ENCODE results near the gene MRPL22.
"Not testable (repeated sequence)": the region's sequence is repeated elsewhere in the genome, so short reads cannot be mapped to it uniquely, and the experiment has no call there.

The MRPL22 gene

GRCh38 chr5:154962494-154962893, 21.6 kb downstream of the MRPL22 start:
- DNase-seq, result no peak
- TF ChIP-seq POLR2A (IDR thresholded peaks at IDR 0.05; ENCODE audit: low read length), result no peak
- TF ChIP-seq GATA1 (IDR thresholded peaks at IDR 0.05; ENCODE audit: low read depth, low read length), result no peak

- TF ChIP-seq POLR2A (IDR thresholded peaks at IDR 0.05; ENCODE audit: low read length), result no peak
These were observed 25.4 kb downstream of the MRPL22 start for GRCh38 chr5:154966081-154966841.

GRCh38 chr5:154966874-154967273, 26.0 kb downstream of the MRPL22 start:
- DNase-seq, result no peak
- TF ChIP-seq GATA1 (IDR thresholded peaks at IDR 0.05; ENCODE audit: low read depth, low read length) (no peak), POLR2A (IDR thresholded peaks at IDR 0.05; ENCODE audit: low read length) (no peak)

More at GRCh38 chr5:154966081-154966841, 25.4 kb downstream of the MRPL22 start:
- no peak for DNase-seq

- TF ChIP-seq GATA1 (IDR thresholded peaks at IDR 0.05; ENCODE audit: low read depth, low read length), result no peak
- DNase-seq, result peak; percentile 5 to 18
These were observed 26.6 kb downstream of the MRPL22 start for GRCh38 chr5:154967421-154968024.

- peak; percentile 44 to 70 for DNase-seq
These were observed 28.1 kb downstream of the MRPL22 start for GRCh38 chr5:154968953-154969352.

GRCh38 chr5:154970759-154971158, 29.9 kb downstream of the MRPL22 start:
- TF ChIP-seq POLR2A (IDR thresholded peaks at IDR 0.05; ENCODE audit: low read length) (no peak), GATA1 (IDR thresholded peaks at IDR 0.05; ENCODE audit: low read depth, low read length) (no peak)
- no peak for DNase-seq

More at GRCh38 chr5:154968953-154969352, 28.1 kb downstream of the MRPL22 start:
- TF ChIP-seq POLR2A (IDR thresholded peaks at IDR 0.05; ENCODE audit: low read length), result no peak
- no peak for TF ChIP-seq GATA1 (IDR thresholded peaks at IDR 0.05; ENCODE audit: low read depth, low read length)

GRCh38 chr5:154971501-154971900, 30.6 kb downstream of the MRPL22 start:
- DNase-seq, result no peak
- no peak for TF ChIP-seq POLR2A (IDR thresholded peaks at IDR 0.05; ENCODE audit: low read length)
- no peak for TF ChIP-seq GATA1 (IDR thresholded peaks at IDR 0.05; ENCODE audit: low read depth, low read length)

GRCh38 chr5:154972476-154973080, 31.7 kb downstream of the MRPL22 start:
- TF ChIP-seq POLR2A (IDR thresholded peaks at IDR 0.05; ENCODE audit: low read length), result no peak
- no peak for TF ChIP-seq GATA1 (IDR thresholded peaks at IDR 0.05; ENCODE audit: low read depth, low read length)
- peak; percentile 55 to 62 for DNase-seq

- DNase-seq, result not testable (repeated sequence)
These were observed 35.2 kb downstream of the MRPL22 start for GRCh38 chr5:154976082-154976481.

- DNase-seq, result peak in 1 of 2 experiments; percentile 23
- no peak for TF ChIP-seq POLR2A (IDR thresholded peaks at IDR 0.05; ENCODE audit: low read length)
These were observed 36.5 kb downstream of the MRPL22 start for GRCh38 chr5:154977409-154977808.

GRCh38 chr5:154978294-154978693, 37.4 kb downstream of the MRPL22 start:
- peak; percentile 5 to 53 for DNase-seq

GRCh38 chr5:154984946-154985516, 44.2 kb downstream of the MRPL22 start:
- no peak for DNase-seq
- TF ChIP-seq GATA1 (IDR thresholded peaks at IDR 0.05; ENCODE audit: low read depth, low read length) (no peak), POLR2A (IDR thresholded peaks at IDR 0.05; ENCODE audit: low read length) (no peak)

- TF ChIP-seq POLR2A (IDR thresholded peaks at IDR 0.05; ENCODE audit: low read length) (no peak), GATA1 (IDR thresholded peaks at IDR 0.05; ENCODE audit: low read depth, low read length) (no peak)
- no peak for DNase-seq
These were observed 45.3 kb downstream of the MRPL22 start for GRCh38 chr5:154986151-154986550.

- DNase-seq, result no peak
- TF ChIP-seq POLR2A (IDR thresholded peaks at IDR 0.05; ENCODE audit: low read length) (no peak), GATA1 (IDR thresholded peaks at IDR 0.05; ENCODE audit: low read depth, low read length) (no peak)
These were observed 48.8 kb downstream of the MRPL22 start for GRCh38 chr5:154989626-154990025.

GRCh38 chr5:154993461-154993860, 52.6 kb downstream of the MRPL22 start:
- no peak for TF ChIP-seq POLR2A (IDR thresholded peaks at IDR 0.05; ENCODE audit: low read length)
- no peak for TF ChIP-seq GATA1 (IDR thresholded peaks at IDR 0.05; ENCODE audit: low read depth, low read length)
- DNase-seq, result no peak

Data from erythroblast (primary cell).